Skeletal muscle satellite cell (primary cell): ENCODE data around the gene RAD51B. TPM values are rescaled to one million over a fixed set of nuclear protein-coding genes. Genes with fewer than 3 reads are reported as not detected.

ENCODE experiments used
- H3K27me3 ChIP-seq: 2 replicates; pipeline ENCODE4 v1.7.0; 2013; ENCODE audit warnings: low read length; ENCODE audit not compliant: control insufficient read depth, insufficient read depth
- H3K36me3 ChIP-seq: 2 replicates; pipeline ENCODE4 v1.7.0; 2013; ENCODE audit warnings: mild to moderate bottlenecking, control low read depth, low read length; ENCODE audit not compliant: insufficient read depth
- H3K4me1 ChIP-seq: 2 replicates; pipeline ENCODE4 v1.7.0; 2013; ENCODE audit warnings: low read length; ENCODE audit not compliant: control insufficient read depth, insufficient read depth
- H3K4me2 ChIP-seq: 2 replicates; pipeline ENCODE4 v1.7.0; 2013; ENCODE audit warnings: mild to moderate bottlenecking, low read length
- H3K4me3 ChIP-seq: 2 replicates; pipeline ENCODE4 v1.7.0; 2013; ENCODE audit warnings: low read length
- H3K9ac ChIP-seq: 2 replicates; pipeline ENCODE4 v1.7.0; 2013; ENCODE audit warnings: mild to moderate bottlenecking, low read depth, low read length, moderate library complexity
- H3K9me3 ChIP-seq: replicated peaks from 2 replicates; pipeline ENCODE4 v1.7.0; 2013; ENCODE audit warnings: mild to moderate bottlenecking, control low read depth, low read length
- small RNA-seq: library from RNA; depleted of rRNA; stranded (forward); fragments of <200 nt; gene quantifications from one replicate; pipeline ENCODE3, GENCODE V24; 2012

RAD51B gene

DNA sequence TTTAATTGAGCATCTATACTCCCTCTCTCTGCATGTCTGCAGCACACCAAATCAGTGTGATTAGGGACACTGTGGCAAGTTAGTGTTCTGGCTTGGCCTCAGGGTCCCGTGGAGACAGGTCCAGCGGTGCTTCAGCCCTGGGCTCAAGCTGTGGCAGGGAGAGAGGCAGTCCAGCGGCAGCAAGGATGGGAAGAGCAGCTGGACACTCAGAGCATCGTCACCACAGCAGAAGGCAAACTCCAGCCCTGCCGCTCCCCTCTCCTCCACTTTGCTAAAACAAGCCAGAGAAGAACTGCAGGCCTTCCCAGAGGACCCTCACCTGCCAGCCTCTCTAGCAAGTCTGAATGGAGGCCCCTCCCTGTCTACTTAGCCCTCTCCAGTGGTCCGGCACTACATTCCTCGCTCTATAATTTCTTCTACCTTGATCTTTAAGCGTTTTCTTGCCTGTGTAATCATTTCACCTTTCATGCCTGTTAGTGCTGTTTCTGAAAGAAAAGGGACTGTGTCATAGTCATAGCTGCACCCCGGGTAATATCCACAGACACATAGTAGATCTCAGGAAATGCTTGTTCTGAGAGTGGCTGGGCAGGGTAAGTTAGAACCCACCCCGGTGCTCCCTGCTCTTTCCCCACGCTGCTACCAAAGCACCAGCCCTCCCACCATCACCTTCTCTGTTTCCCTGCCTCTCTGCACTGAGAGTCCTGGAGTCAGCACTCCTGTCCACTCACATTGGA is 951.1 kb downstream of the RAD51B start:
- H3K4me1 ChIP-seq = peaks cover 10% of the 10 kb centered on the region
- no peaks in the 10 kb centered on the region for H3K36me3 ChIP-seq
- H3K4me2 ChIP-seq = no peak overlapping the region
- no peaks in the 10 kb centered on the region for H3K9me3 ChIP-seq
- H3K9ac ChIP-seq = no peak overlapping the region
- H3K27me3 ChIP-seq = no peaks in the 10 kb centered on the region
- no peak overlapping the region for H3K4me3 ChIP-seq

DNA sequence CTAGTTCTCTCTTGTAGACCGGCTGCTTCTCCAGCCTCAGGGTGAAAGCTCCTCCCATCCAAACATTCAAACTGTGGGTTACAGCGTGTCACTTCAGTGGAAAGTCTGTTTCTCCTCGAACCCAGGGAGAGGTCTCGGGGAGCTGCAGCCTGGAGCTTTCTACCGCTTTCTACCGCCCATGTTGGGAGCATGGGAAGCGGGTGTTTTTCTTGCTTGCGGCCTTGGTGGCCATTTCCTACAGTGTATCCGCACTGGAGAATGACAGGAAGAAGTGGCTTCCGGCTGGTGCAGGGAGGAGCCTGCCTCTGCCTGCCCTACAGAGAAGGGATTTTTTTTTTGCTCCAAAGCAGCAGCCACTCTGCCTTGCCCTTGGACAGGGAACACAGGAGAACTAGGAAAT is 952.1 kb downstream of the RAD51B start:
- H3K4me2 ChIP-seq = no peak overlapping the region
- H3K36me3 ChIP-seq = no peaks in the 10 kb centered on the region
- H3K9me3 ChIP-seq = no peaks in the 10 kb centered on the region
- no peak overlapping the region for H3K4me3 ChIP-seq
- H3K4me1 ChIP-seq = peaks cover 10% of the 10 kb centered on the region
- no peaks in the 10 kb centered on the region for H3K27me3 ChIP-seq
- H3K9ac ChIP-seq = no peak overlapping the region

DNA sequence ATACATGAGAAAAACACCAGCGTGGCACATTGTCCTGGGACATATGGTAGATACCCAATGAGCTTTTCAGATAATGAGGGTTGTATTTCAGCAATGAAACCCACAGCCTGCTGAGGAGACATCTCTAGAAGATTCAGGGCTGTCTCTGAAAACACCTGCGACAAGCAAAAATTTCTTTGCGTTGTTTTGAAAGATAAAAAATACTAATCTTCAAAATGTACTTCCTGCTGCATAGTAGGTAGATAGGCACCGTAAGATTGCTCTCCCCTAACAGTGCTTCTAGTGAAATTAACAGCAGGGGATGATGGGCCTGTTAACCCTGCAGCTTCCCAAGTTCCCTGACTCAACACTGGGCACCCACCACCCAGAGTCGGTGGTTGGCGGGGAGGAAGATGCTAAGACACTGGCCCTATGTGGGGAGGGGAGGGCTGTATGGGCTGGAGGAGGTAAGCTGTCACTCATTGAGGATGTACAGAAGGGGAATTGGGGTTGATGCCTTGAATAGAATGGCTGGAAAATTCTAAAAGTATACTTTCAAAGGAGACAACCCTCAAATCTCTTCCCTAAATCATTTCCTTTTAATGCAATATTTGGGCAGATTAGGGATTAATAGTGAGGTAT is 953.3 kb downstream of the RAD51B start:
- no peak overlapping the region for H3K4me3 ChIP-seq
- peaks cover 14% of the 10 kb centered on the region for H3K4me1 ChIP-seq

DNA sequence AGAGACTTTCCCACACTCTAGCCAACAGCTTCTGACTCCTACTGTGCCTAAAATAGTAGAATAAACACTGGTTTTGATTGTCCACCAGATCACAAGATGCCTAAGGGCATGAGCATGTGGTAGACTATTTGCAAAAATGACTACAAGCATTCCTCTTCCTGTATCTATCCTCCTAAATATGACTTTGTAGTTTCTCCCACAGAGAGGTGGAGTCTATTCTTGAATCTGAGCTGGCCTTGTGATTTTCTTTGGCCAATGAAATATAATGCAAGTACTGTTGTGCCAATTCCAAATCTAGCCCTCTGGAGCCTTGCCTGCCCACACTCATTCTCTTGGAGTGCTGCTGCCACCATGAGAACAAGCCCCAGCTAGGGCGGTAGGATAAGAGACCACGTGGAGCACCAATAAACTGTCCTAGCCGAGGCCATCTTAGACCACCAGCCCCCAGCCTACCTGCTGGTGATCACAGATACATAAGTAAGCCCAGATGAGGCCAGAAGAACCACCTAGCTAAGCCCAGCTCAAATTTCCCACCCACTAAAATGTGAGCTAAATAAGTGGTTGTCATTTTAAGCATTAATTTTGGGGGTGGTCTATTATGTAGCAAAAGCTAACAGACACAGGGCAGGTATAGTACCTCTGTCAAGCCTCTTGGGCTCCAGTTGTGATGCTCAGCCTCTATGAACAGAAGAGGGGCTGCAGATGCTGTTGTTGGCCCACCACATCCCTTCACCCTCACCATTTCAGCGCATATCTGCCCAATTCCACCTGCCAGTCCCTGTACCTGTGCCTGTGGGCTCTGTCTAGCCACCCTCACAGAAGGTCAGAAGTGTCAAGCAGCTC is 955.4 kb downstream of the RAD51B start:
- Histone ChIP-seq H3K36me3 (no peaks in the 10 kb centered on the region), H3K4me2 (no peak overlapping the region), H3K9ac (peak overlapping the region; percentile 46), H3K4me1 (peaks cover 36% of the 10 kb centered on the region), H3K9me3 (no peaks in the 10 kb centered on the region), H3K27me3 (no peaks in the 10 kb centered on the region), H3K4me3 (no peak overlapping the region)

More for the DNA sequence above, 953.3 kb downstream of the RAD51B start:
- Histone ChIP-seq H3K27me3 (no peaks in the 10 kb centered on the region), H3K36me3 (no peaks in the 10 kb centered on the region), H3K4me2 (no peak overlapping the region), H3K9ac (no peak overlapping the region), H3K9me3 (no peaks in the 10 kb centered on the region)

DNA sequence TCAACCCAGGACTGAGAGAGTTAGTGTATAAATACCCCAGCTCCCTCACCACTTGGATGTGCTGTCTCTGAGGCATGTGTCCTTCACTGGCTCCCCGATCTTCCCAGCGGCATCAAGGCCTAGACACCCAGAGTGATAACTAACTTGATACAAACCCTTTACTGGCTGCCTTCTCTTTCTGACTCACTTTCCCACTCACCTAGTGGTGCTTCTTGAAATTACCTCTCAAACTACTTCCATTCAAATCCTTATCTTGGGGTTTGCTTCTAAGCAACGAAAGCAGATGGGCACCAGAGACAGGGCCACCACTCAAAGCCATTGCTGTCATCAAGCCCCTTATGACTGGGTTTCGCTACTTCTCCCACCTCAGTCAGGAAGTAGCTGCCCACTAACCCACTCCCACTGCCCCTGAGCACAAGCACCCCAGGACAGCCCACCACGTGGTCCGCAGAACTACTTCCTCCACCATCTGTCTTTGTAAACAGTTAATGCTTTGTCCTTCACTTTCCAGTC is 956.1 kb downstream of the RAD51B start:
- Histone ChIP-seq H3K9me3 (no peaks in the 10 kb centered on the region), H3K4me3 (no peak overlapping the region), H3K27me3 (no peaks in the 10 kb centered on the region), H3K4me1 (peaks cover 42% of the 10 kb centered on the region), H3K36me3 (no peaks in the 10 kb centered on the region), H3K4me2 (no peak overlapping the region), H3K9ac (no peak overlapping the region)

DNA sequence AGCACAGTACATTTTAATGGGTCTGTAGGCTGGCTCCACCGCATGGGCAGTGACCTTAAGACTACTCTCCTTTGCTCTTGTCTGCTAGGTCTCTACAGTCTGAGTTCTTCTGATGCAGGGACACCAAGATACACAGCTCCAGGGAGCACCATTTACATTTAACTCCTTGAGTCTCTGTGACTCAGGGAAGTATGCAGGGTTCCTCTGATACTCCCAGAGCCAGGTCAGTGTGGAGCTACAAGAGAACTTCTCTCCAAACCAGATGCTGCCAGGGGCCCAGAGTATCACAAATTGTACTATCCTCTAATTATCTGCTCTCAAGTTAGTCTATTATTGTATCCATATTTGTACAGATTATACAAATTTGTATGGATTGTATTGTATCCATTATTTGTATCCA is 958.1 kb downstream of the RAD51B start:
- no peaks in the 10 kb centered on the region for H3K27me3 ChIP-seq
- H3K4me3 ChIP-seq = no peak overlapping the region
- H3K9ac ChIP-seq = no peak overlapping the region
- peaks cover 51% of the 10 kb centered on the region for H3K4me1 ChIP-seq
- H3K9me3 ChIP-seq = no peaks in the 10 kb centered on the region
- H3K4me2 ChIP-seq = no peak overlapping the region
- no peaks in the 10 kb centered on the region for H3K36me3 ChIP-seq

Small RNAs within 50 kb of the gene (small RNA-seq; reads per million reads assigned to genes)
- gene RN7SL108P = not detected
- gene RN7SL706P = not detected
- gene RNU6-921P = not detected
